GM18951 (cell line): Measurements from ENCODE around the gene TPD52L2.
"Not testable (repeated sequence)": the region's sequence is repeated elsewhere in the genome, so short reads cannot be mapped to it uniquely, and the experiment has no call there.

Experiments used
- POLR2A ChIP-seq: IDR thresholded peaks from 4 replicates; pipeline ENCODE4 v1.6.1; 2011; ENCODE audit warnings: mild to moderate bottlenecking; ENCODE audit not compliant: insufficient read length, insufficient read depth; ENCODE audit errors: extremely low read depth
- in situ Hi-C: fragments of 300-500 bp; cut with MboI; formaldehyde crosslinking; loops from one replicate; pipeline ENCODE4 v1.12.0; 2022; ENCODE audit warnings: low sequenced_read_pairs, mixed read lengths, inconsistent platforms; ENCODE audit not compliant: unreplicated experiment

TPD52L2 gene

DNA sequence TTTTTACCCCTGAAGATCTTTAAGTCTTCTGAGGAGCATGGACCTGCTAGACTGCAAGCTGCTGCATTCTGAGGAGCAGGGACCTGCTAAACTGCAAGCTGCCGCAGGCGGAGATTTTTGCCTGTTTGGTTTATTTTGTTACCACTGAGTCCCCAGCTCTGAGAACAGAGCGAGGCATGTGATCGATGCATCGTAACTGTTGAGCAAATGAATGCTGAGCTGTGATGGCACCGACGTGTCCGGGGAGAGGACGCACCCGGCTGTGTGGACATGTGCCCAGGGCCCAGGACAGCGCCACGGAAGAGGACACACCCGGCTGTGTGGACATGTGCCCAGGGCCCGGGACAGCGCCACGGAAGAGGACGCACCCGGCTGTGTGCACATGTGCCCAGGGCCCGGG is 54.1 kb downstream of the TPD52L2 start:
- in situ Hi-C loops, result no loop called here
- no peak for TF ChIP-seq POLR2A

DNA sequence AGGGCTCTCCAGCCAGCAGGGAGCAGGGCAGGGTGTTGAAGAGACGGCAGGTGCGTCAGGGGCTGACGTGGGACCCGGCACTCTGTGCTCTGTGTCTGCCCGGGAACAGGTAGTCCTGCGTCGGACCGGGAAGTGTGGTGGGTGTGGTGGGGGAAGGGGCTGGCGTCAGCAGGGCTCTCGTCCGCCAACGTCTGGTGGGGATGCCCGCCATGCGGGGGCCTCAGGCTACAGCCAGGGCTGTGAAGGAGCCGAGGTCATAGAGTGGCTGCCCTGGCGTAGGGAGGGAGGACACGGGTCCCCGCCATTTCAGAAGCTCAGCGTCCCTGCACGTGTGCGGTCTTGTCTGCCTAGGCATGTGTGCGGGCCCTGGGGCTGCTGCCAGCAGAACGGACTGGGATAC is 55.2 kb downstream of the TPD52L2 start:
- no peak for TF ChIP-seq POLR2A
- in situ Hi-C loops, result no loop called here

DNA sequence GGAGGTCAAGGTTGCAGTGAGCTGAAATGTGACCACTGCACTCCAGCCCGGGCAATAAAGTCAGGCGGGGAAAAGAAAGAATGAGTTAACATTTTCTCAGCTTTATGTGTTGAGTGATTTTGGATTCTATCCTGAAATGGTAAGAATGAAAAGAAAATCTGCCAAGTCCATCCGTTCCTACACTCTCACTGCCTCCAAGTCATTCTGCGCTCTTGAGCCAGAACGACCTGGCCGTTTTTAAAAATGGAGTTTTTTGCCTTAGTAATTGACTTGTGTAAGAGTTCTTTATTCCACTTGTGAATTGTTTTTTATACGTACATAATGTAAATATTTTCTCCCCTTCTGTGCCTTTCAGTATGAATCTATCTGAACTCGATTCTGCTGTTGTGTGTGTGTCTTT is 58.6 kb downstream of the TPD52L2 start:
- in situ Hi-C loops, result no loop called here
- TF ChIP-seq POLR2A, result no peak

- TF ChIP-seq POLR2A, result no peak
- in situ Hi-C loops, result no loop called here
Measured at GRCh38 chr20:63924241-63924640, 59.2 kb downstream of the TPD52L2 start.

DNA sequence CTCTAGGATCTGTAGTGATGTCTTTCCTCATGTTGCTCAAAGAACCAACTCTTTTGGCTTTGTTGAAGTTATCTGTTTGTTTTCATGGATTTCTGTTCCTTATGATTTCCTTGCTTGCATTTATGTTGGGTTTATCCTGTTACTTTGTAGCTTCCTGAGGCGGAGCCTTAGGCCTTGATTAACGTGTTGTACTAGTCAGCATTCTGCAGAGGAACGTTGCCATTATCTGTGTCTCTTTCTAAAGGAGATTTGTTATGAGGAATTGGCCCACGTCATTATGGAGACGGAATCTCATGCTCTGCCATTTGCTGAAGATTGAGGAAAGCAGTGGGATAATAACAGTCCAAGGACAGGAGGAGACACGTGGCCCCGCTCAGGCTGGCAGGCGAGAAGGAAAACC is 61.2 kb downstream of the TPD52L2 start:
- in situ Hi-C loops, result no loop called here
- no peak for TF ChIP-seq POLR2A

- TF ChIP-seq POLR2A, result no peak
- in situ Hi-C loops, result no loop called here
Measured at GRCh38 chr20:63929071-63929470, 64.0 kb downstream of the TPD52L2 start.

GRCh38 chr20:63929473-63929883 is 64.4 kb downstream of the TPD52L2 start:
- in situ Hi-C loops, result not testable (repeated sequence)

- no peak for TF ChIP-seq POLR2A
- in situ Hi-C loops, result no loop called here
Measured at GRCh38 chr20:63930971-63931553, 66.0 kb downstream of the TPD52L2 start.

DNA sequence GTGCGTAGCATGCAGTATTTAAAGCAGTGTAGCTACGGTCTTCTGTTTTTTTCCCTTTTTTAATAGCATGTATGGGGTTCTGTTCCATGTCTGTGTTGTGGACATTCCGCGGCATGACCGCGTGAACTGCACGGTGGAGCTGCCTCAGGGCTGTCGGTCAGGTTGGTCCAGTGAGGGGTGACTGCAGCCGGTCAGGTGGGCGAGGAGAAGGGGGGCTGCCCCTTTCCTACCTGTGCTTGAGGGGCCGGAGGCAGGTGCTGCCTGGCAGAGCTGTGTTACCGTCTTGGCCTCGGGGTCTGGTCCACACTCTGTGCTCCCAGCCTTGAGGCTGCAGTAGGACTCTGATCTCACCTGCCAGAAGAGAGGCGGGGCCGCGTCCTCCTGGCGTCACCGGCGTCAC is 66.7 kb downstream of the TPD52L2 start:
- in situ Hi-C loops, result no loop called here

DNA sequence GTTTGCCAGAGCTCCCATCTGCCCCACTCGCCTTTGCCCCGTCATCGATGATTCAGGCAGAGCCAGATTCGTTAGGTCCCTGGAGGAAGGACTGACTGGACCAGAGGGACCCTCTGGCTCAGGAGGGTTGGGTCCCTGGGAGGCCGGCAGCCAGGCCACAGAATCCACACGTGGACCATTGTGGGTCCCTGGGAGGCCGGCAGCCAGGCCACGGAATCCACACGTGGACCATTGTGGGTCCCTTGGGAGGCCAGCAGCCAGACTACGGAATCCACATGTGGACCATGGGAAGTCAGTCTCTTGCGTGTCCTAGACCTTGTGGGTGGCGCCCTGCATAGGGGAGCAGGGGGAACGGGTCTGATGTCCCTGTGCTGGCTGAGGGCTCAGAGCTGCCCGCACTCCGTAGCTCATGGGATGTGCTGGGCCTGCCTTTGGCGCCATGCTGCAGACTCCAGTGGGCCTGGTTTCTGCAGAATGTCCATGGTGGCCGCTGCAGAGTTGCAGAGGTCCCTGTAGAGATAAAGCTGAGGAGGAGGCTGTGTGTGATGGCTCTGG is 67.6 kb downstream of the TPD52L2 start:
- no peak for TF ChIP-seq POLR2A
- in situ Hi-C loops, result no loop called here

More for the DNA sequence above, 66.7 kb downstream of the TPD52L2 start:
- TF ChIP-seq POLR2A, result no peak

DNA sequence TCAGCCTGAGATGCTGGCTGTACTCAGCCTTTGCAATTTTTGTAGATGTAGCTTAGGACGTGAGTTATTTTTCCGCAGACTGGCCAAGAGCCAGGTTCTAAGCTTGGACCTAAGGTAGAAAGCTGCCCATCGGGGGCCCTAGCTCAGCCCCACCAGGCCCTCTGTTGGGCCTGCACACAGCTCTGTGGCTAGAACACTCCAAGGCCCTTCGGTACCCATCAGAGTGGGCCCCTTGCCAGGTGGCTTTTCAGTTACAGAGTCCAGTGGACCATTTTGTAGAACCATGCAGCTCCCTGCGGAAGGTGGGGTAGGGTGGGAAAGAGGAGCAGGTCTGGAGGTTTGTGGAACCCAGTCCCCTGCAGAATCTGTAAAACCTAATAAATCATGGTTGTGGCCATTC is 68.6 kb downstream of the TPD52L2 start:
- no peak for TF ChIP-seq POLR2A
- in situ Hi-C loops, result no loop called here

DNA sequence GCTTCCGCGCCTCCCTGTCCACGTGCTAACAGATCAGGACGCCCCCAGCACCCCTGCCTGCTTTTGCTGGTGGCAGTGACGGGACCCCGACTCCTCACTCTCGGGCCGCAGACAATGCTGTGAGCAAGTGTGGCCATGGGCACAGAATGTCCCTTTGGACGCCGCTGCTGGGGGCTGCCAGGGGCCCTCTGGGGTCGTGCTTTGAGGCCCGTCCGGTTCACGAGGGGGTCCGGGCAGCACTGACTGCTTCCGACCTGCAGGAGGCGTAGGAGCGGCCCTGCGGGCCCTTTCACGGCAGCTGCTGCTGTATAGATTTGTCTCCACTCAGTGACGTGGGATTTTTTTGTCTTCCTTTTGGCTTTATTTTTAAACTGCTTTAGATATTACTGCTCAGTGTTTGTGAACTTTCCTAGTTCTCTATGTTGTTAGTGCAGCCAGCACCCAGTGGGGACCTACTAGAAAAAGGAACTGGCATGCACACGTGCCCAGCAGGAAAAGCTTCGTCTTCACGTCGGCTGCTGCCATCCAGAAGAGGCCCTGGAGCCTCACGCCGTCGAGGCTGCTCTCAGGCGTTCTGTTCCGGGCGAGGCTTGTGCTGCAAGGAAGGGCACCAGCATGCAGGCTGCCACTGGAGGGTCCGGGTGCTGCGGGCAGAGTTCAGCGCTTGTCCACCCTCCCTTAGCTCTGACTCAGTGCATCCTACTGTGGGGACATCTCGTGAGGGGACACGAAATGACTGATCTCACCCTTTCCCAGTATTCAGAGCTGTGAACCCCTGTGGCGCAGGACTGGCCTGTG is 69.4 kb downstream of the TPD52L2 start:
- in situ Hi-C loops, result no loop called here
- TF ChIP-seq POLR2A, result no peak

GRCh38 chr20:63935447-63935846 is 70.4 kb downstream of the TPD52L2 start:
- in situ Hi-C loops, result no loop called here
- no peak for TF ChIP-seq POLR2A

- TF ChIP-seq POLR2A, result no peak
- in situ Hi-C loops, result no loop called here
Measured at GRCh38 chr20:63937596-63937995, 72.5 kb downstream of the TPD52L2 start.

DNA sequence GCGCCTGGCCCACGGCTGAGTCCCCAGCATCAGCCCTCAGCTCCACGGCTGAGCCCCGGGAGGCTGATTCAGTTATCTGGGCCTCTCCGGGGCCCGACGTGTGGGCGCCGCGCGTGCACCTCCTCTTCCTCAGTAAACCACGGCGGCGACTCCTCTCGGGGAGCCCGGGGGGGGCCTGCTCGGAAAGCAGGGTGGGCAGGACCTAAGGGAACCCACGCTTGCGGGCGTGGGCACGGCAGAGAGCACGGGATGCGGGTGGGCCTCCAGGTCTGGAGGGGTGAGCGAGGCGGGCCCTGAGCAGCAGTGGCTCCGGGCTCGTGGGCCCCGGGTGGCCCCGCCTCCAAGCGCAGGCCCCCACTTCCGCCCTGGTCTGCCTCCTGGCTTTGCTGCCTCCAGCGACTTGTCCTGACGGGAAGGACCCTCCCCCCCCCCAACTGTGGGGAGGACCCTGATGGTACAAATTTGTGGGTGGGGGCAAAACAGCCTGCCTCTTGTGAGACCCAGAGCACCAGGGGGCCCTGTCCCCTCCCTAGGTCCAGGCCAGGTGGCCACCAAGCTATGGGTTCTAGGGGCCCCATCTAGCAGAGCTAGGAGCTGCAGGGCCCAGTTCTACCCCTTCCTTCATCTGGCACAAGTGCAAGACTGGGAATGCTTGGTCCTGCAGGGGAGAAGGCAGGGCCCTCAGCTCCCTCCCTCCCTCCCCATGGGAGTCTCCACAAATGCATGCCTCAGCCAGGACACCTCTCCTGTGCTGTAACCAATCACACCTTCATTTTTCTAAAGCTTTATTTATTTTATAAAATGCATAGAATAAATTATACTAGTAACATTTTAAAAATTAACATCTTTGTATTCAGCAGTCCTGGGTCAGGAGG is 74.2 kb downstream of the TPD52L2 start:
- TF ChIP-seq POLR2A, result no peak
- in situ Hi-C loops, result no loop called here
